ENCODE measurements around the gene NAGA. TPM values are rescaled to one million over a fixed set of nuclear protein-coding genes. Genes with fewer than 3 reads are reported as not detected.

Gene NAGA
- total and polyA plus RNA-seq, 12 donors, result 6.6 to 34.8 (median 12.3) TPM

DNA sequence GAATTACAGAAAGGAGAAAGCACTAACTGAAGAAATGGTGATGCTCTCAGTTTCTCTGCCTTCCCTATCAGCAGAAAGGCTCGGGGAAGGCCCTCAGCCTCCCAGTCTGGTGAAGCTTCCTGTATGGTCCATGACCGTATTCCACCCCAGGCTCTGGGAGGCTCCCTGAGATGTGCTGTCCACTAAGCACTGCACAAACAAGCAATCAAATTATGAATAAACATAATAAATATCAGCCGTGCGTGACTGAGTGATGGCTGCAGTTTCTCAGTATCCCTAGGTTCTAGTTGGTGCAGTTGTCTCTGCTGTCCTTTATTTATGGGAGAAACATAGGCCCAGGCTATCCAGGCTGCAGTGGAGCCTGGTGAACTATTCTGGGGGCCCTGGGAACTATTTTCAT is 12.5 kb upstream of the NAGA start:
- Histone ChIP-seq H3K9me3 (no peaks in the 10 kb centered on the region), H3K4me3 (no peak overlapping the region), H3K36me3 (peaks cover 0 to 65% (median 23%) of the 10 kb centered on the region in 9 donors), H3K27me3 (no peaks in the 10 kb centered on the region), H3K4me1 (peaks cover 8 to 78% (median 47%) of the 10 kb centered on the region in 9 donors), H3K27ac (no peak overlapping the region)
- DNase-seq, result no peak
- intact Hi-C loops (cut with DNase I), result no loop called here
- TF ChIP-seq, protein P1, sequence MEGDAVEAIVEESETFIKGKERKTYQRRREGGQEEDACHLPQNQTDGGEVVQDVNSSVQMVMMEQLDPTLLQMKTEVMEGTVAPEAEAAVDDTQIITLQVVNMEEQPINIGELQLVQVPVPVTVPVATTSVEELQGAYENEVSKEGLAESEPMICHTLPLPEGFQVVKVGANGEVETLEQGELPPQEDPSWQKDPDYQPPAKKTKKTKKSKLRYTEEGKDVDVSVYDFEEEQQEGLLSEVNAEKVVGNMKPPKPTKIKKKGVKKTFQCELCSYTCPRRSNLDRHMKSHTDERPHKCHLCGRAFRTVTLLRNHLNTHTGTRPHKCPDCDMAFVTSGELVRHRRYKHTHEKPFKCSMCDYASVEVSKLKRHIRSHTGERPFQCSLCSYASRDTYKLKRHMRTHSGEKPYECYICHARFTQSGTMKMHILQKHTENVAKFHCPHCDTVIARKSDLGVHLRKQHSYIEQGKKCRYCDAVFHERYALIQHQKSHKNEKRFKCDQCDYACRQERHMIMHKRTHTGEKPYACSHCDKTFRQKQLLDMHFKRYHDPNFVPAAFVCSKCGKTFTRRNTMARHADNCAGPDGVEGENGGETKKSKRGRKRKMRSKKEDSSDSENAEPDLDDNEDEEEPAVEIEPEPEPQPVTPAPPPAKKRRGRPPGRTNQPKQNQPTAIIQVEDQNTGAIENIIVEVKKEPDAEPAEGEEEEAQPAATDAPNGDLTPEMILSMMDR (IDR thresholded peaks at IDR 0.05), result no peak
- ATAC-seq, result no peak
- 87 to 92% methylated on average over 4 of the region's 4 CpGs for WGBS, 2 donors

DNA sequence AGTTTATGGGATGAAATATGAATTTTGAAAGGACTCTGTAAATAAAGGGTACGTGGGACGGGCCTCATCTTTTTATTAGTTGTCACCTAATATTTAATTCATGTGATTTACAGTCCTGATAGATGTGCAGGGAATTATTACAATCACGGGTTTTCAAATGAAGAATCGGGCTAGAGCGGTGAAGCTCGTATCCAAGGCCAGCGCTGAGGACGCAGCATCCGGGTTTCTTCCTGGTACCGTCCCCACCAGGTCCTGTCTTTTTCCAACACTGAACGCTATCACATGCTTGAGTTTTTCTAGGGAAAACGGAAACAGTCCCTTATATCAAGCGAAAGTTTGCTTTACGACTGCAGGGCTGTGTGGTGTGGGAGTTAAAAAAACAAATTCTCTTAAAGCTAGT is 9.7 kb upstream of the NAGA start:
- H3K36me3 ChIP-seq, result peaks cover 0 to 64% (median 4%) of the 10 kb centered on the region in 9 donors

GRCh38 chr22:42079319-42080251 is 9.0 kb upstream of the NAGA start, which contains the start of gene SMDT1:
Gene SMDT1, plus strand, starts transcription at chr22:42079700. Its CDS starts 69 bp downstream, at chr22:42079769.
- intact Hi-C loops (cut with DNase I), result loop anchor here in 6 of 10 donors (1.0 to 10.0 kb wide), 3 partner anchors 11 to 385 kb away; partner anchors contain the start of genes NDUFA6 (in 4 of the 6), SREBF2 (in 2 of the 6) and MEI1 (in 1 of the 6)
- no peaks in the 10 kb centered on the region for H3K27me3 ChIP-seq
- peak within 1 kb of the TSS; percentile 92 to 100 (median 98) for H3K27ac ChIP-seq
- peak; percentile 99 to 100 for DNase-seq
- ATAC-seq, result peak; percentile 93 to 96 (median 94)
- H3K4me1 ChIP-seq, result peaks cover 5 to 63% (median 35%) of the 10 kb centered on the region in 9 donors
- peaks cover 0 to 57% (median 4%) of the 10 kb centered on the region in 9 donors for H3K36me3 ChIP-seq
- WGBS, 2 donors, result 0 to 1% methylated on average over 71 of the region's 71 CpGs
- TF ChIP-seq, protein P1 (IDR thresholded peaks at IDR 0.05), result peak in 1 of 9 donors; percentile 5
- peak within 1 kb of the TSS; percentile 50 to 79 (median 66) for H3K4me3 ChIP-seq
- no peaks in the 10 kb centered on the region for H3K9me3 ChIP-seq

More for the DNA sequence above, 9.7 kb upstream of the NAGA start:
- Histone ChIP-seq H3K9me3 (no peaks in the 10 kb centered on the region), H3K27me3 (no peaks in the 10 kb centered on the region), H3K4me1 (peaks cover 5 to 63% (median 36%) of the 10 kb centered on the region in 9 donors), H3K27ac (peak overlapping the region; percentile 92 to 100 (median 98)), H3K4me3 (peak overlapping the region; percentile 50 to 79 (median 66))
- intact Hi-C loops (cut with DNase I), result loop anchor here in 2 of 10 donors (1.0 kb wide), 1 partner anchor 10 kb away; the partner anchor contains the start of gene NDUFA6 (in 2 of the 2)
- ATAC-seq, result peak in 2 of 8 donors; percentile 17 to 28
- WGBS, 2 donors, result 3% methylated on average over 14 of the region's 14 CpGs
- TF ChIP-seq, protein P1 (IDR thresholded peaks at IDR 0.05), result no peak
- DNase-seq, result no peak

All from heart right ventricle (tissue), 16 donors.